Thyroid gland (tissue), 4 donors: Measurements from ENCODE around the gene TENT5C.

ENCODE experiments used
- POLR2A ChIP-seq, 2 donors: fragments of 450-650 bp; IDR thresholded peaks; one replicate each; pipeline ENCODE4 v1.6.1; 2017; ENCODE audit warnings: antibody characterized with exemption in 2 of 2, mild to moderate bottlenecking in 2 of 2, moderate library complexity in 1 of 2
- TF ChIP-seq, protein P1 (sequence below), 6 experiments: fragments of 200-600 bp in 3 of 6; fragments of 450-650 bp in 3 of 6; sonication (generic) in 3 of 6; IDR thresholded peaks; one replicate each; pipeline ENCODE4 v1.5.1; 2016 to 2019; ENCODE audit warnings: antibody characterized with exemption in 6 of 6, mild to moderate bottlenecking in 2 of 6, inconsistent platforms in 1 of 6, moderate library complexity in 1 of 6

DNA sequence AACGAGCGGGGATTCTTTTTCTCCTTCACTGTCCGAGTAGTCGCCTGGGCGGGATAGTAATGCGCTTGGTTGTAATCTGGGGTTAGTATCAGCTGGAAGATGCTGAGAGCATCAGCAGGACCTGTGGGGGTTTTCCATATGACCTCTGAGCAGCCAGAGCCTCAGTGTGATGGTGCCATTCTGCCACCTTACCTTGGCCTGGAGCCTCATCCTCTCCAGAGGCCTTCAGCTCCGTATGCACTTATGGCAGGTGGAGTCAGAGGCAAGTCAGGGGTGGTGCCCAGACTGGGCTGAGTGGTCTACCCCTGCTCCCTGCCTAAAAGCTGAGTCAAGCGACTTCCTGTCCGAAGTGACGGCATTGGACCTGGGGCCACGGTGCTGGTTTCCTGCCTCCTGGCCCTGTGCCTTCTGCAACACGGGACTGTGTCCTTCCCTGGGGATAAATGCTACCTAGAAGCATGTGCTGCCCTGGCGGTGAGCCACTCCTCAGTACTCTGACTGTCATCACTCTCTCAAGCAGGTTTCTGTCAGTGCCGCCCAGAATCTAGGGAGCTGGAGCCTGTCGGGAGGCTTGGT is 24.7 kb downstream of the TENT5C start:
- TF ChIP-seq, protein P1, sequence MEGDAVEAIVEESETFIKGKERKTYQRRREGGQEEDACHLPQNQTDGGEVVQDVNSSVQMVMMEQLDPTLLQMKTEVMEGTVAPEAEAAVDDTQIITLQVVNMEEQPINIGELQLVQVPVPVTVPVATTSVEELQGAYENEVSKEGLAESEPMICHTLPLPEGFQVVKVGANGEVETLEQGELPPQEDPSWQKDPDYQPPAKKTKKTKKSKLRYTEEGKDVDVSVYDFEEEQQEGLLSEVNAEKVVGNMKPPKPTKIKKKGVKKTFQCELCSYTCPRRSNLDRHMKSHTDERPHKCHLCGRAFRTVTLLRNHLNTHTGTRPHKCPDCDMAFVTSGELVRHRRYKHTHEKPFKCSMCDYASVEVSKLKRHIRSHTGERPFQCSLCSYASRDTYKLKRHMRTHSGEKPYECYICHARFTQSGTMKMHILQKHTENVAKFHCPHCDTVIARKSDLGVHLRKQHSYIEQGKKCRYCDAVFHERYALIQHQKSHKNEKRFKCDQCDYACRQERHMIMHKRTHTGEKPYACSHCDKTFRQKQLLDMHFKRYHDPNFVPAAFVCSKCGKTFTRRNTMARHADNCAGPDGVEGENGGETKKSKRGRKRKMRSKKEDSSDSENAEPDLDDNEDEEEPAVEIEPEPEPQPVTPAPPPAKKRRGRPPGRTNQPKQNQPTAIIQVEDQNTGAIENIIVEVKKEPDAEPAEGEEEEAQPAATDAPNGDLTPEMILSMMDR (IDR thresholded peaks at IDR 0.05): no peak
- TF ChIP-seq POLR2A (IDR thresholded peaks at IDR 0.05): no peak
